Stimulated activated CD4-positive, alpha-beta T cell treated with anti-CD3 and anti-CD28 coated beads, Interleukin-15, amount 100 ng/mL, for 48 hours (primary cell): ENCODE data around the gene HAUS5.

ENCODE experiments used
- DNase-seq, 2 donors: peaks; one replicate each; pipeline ENCODE4 v3.0.0-alpha.2; 2020; ENCODE audit warnings: low read depth in 2 of 2

HAUS5 gene

DNA sequence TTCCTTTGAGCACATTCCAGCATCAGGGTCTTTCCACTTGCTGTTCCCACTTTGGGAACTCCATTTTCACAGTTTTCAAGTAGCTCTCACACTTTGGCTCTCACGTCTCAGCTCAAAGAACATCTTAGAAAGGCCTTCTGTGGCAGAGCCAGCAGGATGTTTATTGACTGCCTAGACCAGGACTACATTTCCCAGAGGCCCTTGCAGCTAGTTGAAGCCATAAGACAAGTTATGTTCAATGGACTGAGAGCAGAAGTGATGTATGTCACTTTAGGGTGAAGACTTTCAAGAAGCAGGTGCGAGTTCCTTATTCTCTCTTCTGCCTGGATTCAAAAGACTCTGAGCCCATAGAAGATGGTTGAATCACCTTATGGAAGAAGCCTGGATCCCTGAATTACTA lies 4.3 kb upstream of the HAUS5 start:
- no peak for DNase-seq

DNA sequence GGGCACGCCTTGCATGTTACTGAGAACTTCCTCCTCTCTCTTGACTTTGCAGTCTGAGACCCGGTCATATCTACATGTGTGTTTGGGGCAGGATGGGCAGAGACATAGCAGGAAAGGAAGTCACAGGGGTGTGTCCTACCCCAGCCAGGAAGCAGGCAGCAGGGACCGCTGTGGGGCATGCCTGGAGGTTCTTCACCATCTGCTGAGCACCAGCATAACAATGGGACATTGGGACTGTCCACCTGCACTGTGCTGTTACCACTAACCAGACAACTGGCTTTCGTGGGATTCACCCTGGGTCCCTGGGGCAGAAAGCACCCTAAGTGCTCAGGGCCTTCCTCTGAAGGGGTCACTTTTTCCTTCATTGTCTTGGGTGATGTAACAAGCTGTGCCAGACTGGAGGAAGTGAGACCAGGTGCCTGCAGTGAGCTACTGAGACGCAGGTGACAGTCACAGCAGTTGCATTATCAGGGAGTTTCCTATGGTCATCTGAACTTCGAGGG lies 2.6 kb upstream of the HAUS5 start:
- no peak for DNase-seq

DNA sequence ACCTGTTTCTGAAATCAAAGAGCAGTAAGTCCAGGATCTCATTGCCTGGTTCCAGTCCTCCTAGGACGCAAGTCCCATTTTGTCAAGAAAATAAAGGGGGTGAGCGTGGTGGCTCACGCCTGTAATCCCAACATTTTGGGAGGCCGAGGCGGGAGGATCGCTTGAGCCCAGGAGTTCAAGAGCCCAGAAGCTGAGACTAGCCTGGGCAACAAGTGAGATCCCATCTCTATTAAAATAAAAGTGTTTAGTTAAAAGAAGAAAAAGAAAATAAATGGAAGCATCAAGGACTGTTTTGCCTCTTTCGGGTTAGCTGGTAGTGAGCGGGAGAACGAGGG lies 344 bp upstream of the HAUS5 start:
- DNase-seq = no peak

DNA sequence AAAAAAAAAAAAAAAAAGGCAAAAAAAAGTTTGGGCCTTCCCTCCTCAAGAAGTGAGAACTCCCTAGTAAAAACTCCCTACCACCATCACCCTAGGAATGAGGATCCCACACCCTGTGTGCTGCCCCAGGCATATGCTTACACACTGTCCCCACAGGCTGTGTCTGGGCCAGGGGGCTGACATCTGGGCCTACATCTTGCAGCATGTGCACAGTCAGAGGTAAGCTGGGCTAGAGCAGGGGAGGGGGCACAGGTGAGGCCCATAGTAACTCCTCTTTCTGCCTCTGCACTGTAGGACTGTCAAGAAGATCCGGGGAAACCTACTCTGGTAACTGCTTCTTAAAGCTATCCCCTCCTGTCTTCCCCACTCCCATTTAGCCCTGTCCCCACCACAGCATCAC lies 1.0 kb downstream of the HAUS5 start:
- DNase-seq = no peak

DNA sequence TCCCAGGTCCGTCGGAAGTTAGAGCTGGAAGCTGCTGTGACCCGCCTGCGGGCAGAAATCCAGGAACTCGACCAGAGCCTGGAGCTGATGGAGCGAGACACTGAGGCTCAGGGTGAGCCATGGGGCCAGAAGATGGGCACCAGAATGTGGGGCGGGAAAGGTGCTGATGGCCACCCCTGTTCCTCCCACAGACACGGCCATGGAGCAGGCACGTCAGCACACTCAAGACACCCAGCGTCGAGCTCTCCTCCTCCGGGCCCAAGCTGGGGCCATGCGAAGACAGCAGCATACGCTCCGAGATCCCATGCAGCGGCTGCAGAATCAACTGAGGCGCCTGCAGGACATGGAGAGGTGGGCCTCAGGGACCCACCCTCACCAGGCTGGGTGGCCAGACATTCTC lies 2.5 kb downstream of the HAUS5 start:
- no peak for DNase-seq

DNA sequence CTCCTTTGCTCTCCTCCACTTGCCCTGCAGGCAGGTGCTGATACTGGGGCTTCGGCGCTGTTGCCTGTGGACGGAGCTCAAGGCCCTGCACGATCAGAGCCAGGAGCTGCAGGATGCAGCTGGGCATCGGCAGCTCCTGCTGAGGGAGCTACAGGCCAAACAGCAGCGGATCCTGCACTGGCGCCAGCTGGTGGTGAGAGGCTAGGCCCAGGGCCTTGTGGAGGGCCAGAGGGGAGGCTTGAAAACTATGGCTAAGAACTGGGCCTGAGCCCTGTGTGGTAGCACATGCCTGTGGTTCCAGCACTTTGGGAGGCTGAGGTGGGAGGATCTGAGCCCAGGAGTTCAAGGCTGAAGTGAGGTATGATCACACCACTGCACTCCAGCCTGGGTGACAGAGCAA lies 6.3 kb downstream of the HAUS5 start:
- no peak for DNase-seq

DNA sequence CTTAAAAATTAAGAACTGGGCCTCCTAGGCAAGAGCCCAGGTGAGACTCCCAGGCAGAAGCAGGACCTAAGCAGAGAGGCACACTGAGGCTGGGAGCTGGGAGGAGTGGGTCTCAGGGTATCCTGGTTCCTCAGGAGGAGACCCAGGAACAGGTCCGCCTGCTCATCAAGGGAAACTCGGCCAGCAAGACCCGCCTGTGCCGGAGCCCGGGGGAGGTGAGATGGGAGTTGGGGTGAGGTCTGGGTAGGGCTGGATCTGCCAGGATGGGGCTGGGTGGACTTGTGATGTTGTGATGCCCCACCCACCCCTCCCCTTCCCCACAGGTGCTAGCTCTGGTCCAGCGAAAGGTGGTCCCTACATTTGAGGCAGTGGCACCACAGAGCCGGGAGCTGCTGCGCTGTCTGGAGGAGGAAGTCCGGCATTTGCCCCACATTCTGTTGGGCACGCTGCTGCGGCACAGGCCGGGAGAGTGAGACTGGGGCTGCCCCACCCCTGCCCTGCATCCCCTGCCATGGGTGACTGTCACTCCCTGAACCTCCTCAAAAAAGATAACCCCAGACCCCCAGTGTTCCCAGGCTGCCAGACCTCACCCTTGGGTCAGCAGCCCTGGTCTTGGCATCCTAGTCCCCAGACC lies 6.9 kb downstream of the HAUS5 start:
- no peak for DNase-seq

DNA sequence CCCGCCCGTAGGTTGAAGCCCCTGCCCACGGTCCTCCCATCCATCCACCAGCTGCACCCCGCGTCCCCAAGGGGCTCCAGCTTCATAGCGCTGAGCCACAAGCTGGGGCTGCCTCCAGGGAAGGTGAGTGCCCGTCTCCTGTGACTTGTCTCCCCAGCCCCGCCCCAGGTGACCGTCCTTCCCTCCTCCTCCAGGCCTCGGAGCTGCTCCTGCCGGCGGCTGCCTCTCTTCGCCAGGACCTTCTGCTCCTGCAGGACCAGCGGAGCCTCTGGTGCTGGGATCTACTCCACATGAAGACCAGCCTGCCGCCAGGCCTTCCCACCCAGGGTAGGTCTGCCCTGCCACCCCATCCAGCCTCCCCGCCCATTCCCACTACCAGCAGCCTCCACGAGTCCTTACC lies 7.5 kb downstream of the HAUS5 start:
- DNase-seq = no peak

DNA sequence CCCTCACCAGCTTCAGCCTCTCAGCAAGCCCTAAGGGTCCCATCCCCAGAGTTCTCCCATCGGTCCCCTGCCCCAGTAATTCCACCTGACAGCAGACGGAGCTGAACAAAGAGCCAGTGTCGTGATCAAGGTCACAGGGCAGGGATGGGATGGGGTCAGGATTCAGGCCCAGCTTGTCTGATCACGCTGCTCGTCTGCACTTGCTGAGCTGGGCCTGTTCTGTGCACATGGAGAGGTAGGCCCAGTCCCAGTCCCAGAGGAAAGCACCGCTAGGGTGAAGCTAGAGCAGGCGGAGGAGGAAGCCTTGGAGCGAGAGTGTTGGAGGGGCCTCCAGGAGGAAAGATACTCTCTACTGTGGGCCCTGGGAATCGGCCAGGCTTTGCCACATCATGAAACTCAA lies 9.2 kb downstream of the HAUS5 start:
- no peak for DNase-seq

DNA sequence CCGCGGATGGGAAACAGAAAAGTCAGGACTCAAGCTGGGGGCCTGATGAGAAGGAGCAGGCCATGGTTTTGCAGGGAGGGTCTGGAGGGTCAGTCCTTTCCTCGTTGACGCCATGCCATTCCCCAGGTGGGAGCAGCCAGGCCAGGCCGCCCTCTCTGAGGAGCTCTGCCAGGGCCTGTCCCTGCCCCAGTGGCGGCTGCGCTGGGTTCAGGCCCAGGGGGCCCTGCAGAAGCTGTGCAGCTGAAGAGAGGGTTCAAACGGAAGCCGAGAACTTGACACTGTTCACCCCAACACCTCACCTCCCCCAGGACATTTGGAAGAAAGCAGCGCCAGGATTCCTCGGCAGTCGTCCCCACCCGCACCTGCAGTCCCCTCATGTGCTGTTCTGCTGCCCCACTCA lies 10.2 kb downstream of the HAUS5 start:
- no peak for DNase-seq

DNA sequence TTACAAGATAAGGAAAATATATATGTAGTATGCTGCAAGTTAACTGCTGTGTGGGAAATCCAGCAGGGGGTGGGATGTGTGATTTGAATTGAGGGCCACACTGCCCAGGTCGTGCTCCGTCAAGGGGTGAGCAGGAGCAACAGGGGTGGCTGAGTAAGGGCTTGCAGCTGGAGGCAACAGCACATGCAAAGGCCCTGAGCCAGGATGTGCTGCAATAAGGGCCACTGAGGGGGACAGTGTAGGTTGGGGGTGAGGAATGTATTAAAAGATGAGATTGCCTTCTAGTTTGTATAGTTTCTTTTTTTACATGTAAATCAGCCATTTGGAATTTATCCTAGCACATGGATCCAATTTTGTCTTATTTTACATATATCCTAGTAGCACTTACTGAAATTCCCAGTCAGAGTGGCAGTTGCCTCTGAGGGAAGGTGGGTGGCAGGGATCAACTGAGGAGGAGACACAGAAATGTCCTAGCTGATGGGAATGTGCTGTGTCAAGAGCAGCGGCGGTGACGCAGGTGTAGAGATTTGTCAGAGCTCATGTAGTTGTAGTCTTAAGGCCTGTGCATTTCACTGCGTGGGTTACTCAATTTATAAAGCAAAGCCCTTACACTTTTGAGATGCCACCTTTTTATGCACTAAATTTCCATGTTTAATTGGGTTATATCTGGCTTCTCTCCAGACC lies 10.9 kb downstream of the HAUS5 start:
- no peak for DNase-seq

DNA sequence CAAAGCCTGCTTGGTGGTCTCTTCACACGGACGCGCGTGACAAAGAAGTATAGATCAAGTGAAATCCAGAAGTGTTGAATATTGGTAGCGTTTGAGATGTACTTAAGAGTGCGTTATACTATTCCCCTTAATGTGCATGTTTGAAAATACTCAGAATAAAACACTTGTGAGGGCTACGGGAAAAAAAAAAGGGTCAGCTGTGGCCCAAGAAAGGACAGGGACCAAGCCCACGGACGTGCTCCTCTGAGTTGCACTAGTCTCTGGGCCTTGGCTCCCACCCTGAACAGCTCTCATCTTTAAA lies 15.7 kb downstream of the HAUS5 start:
- no peak for DNase-seq

DNA sequence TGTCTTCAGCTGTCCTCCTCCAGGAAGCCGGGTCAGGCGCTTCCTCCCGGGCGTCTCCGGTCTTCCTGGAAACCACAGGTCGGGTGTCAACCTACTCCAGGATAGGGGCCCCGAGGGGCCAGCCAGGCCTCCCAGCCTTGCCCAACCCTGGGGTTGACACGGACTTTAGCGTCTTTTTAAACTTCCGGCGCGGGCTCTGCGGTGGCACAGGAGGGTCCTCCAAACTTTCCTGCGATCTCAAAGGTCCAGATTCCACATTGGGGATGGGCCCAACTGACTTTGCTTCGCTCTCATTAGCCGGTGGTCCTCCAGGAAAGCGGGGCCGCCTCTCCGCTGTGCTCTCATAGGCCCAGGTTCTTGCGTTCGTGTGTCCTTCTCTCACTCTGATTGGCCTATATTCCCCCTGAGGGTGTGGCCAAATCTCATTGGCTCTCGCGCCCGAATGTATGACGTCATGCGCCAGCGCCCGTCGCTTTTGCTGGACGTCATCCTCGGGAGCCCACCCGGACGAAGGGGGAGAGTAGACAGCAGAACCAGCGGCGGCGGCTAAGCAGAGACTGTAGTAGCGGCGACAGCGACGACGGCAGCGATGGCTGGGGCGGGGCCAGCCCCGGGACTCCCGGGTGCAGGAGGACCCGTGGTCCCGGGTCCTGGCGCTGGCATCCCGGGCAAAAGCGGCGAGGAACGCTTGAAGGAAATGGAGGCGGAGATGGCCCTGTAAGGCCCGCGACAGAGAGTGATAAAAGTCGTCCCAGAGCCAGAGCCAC lies 16.2 kb downstream of the HAUS5 start, which contains the start of gene RBM42:
Gene RBM42, plus strand, starts transcription at position 472 of the 767 bp plus-strand sequence. Its CDS starts 118 bp downstream, at position 590.
- peak; percentile 93 to 95 for DNase-seq

DNA sequence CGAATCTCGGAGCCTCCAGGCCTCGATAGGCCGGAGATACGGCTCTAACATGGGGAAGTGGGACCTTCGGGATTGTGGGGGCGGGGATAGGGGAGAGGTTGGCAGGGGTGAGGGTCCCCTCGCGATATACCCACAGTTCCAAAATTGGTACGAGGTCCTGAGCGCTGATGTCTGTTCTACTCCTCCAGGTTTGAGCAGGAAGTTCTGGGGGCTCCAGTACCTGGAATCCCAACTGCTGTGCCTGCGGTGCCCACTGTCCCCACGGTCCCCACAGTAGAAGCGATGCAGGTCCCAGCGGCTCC lies 16.7 kb downstream of the HAUS5 start:
- DNase-seq = no peak

DNA sequence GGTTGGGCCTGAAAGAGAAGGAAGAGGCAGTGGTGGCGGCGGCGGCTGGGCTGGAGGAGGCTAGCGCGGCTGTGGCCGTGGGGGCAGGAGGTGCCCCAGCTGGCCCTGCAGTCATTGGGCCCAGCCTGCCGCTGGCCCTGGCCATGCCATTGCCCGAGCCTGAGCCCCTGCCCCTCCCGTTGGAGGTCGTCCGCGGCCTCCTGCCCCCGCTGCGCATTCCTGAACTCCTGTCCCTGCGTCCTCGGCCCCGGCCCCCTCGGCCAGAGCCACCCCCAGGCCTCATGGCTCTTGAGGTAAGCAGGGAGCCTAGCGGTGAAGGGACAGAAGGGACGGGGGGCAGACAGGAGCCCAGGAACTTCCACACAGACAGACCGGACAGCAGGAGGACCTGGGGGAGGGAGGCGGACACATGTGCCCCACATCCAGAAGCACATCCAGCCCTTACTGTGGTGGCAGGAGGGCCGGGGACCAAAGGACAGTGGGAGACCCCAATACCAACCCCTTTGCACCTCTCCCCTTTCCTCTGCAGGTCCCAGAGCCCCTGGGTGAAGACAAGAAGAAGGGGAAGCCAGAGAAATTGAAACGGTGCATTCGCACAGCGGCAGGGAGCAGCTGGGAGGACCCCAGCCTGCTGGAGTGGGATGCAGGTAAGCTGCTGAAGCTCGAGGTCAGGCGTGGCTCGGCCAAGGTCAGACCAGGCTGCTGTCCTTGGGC lies 21.3 kb downstream of the HAUS5 start:
- no peak for DNase-seq

DNA sequence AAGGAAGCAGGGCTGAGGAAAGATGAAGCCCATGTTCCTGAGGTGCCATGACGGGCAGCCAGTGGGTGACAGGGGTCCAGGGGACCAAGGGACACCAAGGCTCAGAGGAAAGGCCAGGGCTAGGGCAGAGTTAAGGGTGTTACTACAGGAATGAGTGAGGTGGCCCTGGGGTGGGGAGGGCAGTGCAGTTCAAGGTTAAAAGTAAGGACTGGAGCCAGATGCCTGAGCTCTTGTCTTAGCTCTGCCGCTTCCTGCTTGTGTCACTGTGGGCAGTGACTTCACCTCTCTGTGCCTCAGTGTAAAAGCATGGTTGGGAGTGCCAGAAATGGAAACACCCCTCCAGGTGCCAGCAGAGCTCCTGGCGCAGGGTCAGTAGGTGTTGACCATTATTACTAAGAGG lies 24.1 kb downstream of the HAUS5 start:
- no peak for DNase-seq

DNA sequence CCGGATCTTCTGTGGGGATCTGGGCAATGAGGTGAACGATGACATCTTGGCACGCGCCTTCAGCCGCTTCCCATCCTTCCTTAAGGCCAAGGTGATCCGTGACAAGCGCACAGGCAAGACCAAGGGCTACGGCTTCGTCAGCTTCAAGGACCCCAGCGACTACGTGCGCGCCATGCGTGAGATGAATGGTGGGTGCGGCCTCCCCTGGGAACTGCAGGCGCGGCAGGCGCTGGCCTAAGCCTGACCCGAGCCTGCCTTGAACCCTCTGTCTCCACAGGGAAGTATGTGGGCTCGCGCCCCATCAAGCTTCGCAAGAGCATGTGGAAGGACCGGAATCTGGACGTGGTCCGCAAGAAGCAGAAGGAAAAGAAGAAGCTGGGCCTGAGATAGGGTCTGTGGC lies 24.6 kb downstream of the HAUS5 start:
- DNase-seq = no peak

DNA sequence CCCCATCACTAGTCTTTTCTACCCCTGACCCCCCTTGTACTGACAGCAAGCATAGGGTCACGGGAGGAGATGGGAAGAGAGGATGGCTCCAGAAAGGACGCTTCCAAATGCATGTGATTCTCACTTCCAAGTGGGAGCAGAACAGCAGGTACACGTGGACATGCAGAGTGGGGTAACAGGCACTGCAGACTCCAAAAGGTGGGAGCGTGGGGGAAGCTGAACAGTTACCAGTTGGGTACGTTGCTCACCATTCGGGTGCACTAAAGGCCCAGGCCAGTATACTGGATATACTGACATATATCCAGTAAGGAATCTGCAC lies 26.7 kb downstream of the HAUS5 start:
- DNase-seq = no peak

DNA sequence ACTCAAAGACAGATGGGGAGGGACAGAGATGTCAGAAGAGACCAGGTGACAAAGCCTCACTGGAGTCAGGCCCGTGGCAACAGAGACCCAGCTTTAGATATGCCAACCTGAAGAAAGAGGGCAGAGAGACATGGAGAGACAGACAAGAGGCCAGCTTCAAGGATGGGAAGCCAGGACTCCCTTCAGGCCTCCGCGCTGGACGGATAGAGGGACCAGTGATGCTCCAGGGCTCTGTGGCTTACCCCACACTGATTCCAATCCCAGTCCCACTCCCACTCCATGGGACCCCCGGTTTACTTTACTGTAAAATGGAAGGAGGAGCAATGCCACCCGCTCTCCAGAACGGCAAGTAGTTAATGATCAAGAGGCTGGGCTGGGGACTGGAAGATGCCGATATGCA lies 27.3 kb downstream of the HAUS5 start:
- no peak for DNase-seq

DNA sequence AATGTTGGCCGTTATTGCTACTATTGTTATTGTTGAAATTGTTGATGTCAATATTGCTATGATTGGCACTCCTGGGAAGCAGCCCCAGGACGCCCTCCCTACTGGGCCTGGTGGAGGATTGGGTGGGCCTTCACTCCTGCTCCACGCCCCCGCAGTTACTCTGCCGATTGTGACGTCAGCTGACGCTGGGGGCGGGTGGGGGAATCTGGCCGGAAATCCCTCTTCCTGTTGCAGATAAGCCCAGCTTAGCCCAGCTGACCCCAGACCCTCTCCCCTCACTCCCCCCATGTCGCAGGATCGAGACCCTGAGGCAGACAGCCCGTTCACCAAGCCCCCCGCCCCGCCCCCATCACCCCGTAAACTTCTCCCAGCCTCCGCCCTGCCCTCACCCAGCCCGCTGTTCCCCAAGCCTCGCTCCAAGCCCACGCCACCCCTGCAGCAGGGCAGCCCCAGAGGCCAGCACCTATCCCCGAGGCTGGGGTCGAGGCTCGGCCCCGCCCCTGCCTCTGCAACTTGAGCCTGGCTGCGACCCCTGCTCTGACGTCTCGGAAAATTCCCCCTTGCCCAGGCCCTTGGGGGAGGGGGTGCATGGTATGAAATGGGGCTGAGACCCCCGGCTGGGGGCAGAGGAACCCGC lies 29.1 kb downstream of the HAUS5 start, which contains the start of gene ETV2:
Gene ETV2, plus strand, starts transcription at position 231 of the 637 bp plus-strand sequence. CDS start 716 bp downstream, outside the sequence.
- DNase-seq = no peak

DNA sequence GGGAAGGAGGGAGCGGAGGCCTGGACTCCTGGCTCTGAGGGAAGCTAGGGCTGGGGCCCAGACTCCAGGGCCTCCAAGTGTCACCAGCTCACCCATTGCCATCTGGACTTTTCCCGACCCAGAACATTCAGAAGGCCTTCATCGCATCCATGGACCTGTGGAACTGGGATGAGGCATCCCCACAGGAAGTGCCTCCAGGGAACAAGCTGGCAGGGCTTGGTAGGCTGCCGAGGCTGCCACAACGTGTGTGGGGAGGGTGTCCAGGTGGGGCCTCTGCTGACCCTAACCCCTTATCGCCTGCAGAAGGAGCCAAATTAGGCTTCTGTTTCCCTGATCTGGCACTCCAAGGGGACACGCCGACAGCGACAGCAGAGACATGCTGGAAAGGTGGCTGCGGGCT lies 29.8 kb downstream of the HAUS5 start:
- no peak for DNase-seq

DNA sequence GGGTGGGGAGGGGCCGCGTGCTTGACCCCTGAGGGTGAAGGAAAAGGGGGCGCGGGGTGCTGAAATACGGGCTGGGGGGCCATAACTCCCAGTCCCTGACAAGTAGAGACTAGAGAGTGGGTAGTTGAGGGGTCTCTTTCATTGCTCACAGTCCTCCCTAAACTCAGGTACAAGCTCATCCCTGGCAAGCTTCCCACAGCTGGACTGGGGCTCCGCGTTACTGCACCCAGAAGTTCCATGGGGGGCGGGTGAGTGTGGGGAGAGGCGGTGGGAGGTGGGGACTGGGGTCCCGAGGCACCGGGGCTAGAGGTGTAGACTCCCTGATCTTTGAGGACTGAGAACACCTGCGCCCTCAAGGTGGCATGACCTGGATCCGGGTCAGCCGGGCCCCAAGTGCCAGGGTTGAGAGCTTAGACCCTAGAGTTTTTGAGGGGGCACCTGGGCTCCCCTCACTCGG lies 30.3 kb downstream of the HAUS5 start:
- no peak for DNase-seq
